Measurements from ENCODE around the gene WNT3. TPM values are rescaled to one million over a fixed set of nuclear protein-coding genes. Genes with fewer than 3 reads are reported as not detected.

Gene WNT3
- total and polyA plus RNA-seq, 11 donors, result 0.32 to 2.2 (median 1.2) TPM

DNA sequence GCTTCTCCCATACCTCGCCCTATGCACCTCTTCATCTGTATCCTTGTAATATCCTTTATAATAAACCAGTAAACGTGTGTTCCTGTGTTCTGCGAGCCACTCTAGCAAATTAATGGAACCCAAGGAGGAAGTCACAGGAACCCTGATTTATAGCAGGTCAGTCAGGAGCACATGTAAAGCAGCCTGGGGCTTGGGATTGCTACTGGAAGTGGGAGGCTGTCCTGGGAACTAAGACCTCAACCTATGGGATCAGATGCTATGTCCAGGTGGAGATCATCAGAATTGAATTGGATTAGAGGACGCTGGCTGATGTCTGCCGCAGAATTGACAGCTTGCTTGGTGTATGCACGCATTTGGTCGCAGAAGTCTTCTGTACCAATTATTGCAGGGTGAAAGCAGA is 15.7 kb downstream of the WNT3 start:
- ATAC-seq (no peak), DNase-seq (no peak)
- H3K9me3 ChIP-seq, result no peaks in the 10 kb centered on the region
- TF ChIP-seq, protein P1, sequence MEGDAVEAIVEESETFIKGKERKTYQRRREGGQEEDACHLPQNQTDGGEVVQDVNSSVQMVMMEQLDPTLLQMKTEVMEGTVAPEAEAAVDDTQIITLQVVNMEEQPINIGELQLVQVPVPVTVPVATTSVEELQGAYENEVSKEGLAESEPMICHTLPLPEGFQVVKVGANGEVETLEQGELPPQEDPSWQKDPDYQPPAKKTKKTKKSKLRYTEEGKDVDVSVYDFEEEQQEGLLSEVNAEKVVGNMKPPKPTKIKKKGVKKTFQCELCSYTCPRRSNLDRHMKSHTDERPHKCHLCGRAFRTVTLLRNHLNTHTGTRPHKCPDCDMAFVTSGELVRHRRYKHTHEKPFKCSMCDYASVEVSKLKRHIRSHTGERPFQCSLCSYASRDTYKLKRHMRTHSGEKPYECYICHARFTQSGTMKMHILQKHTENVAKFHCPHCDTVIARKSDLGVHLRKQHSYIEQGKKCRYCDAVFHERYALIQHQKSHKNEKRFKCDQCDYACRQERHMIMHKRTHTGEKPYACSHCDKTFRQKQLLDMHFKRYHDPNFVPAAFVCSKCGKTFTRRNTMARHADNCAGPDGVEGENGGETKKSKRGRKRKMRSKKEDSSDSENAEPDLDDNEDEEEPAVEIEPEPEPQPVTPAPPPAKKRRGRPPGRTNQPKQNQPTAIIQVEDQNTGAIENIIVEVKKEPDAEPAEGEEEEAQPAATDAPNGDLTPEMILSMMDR (IDR thresholded peaks at IDR 0.05), result no peak
- no peak for TF ChIP-seq POLR2A (IDR thresholded peaks at IDR 0.05)
- peaks cover 0 to 5% (median 0%) of the 10 kb centered on the region in 9 donors for H3K27me3 ChIP-seq
- no peak overlapping the region for H3K4me3 ChIP-seq
- 76 to 90% (median 81%) methylated on average over 7 of the region's 7 CpGs for WGBS, 4 donors
- intact Hi-C loops (cut with DNase I), result loop anchor here in 1 of 10 donors (10.0 kb wide), 1 partner anchor 62 kb away; no protein-coding TSS in a partner anchor
- no peaks in the 10 kb centered on the region for H3K36me3 ChIP-seq
- no peak overlapping the region for H3K27ac ChIP-seq
- no peaks in the 10 kb centered on the region for H3K4me1 ChIP-seq

DNA sequence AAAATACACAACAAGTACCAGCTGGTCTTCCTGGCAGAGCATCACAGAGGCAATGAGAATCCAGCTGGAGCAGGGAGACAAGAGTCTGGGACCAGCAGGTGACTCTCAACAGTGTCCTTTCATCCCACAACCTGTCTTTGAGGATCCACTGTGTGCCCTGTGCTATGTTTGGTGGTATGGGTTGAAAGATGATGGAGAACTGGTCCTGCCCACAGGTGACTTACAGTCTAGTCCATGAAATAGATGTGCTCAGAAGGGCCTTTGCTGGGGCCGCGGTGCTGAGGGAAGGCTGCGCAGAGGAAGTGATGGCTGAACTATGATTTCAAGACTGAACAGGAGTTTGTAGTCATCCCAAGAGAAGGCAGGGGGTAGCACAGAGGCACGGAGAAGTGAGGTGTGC is 17.9 kb downstream of the WNT3 start:
- 94 to 98% (median 96%) methylated on average over 4 of the region's 4 CpGs for WGBS, 4 donors
- Histone ChIP-seq H3K27me3 (peaks cover 0 to 19% (median 0%) of the 10 kb centered on the region in 9 donors), H3K4me3 (no peak overlapping the region), H3K4me1 (no peaks in the 10 kb centered on the region), H3K36me3 (no peaks in the 10 kb centered on the region), H3K27ac (no peak overlapping the region), H3K9me3 (no peaks in the 10 kb centered on the region)
- no peak for ATAC-seq
- no peak for TF ChIP-seq POLR2A (IDR thresholded peaks at IDR 0.05)
- TF ChIP-seq, protein P1 (IDR thresholded peaks at IDR 0.05), result no peak
- no peak for DNase-seq
- intact Hi-C loops (cut with DNase I), result loop anchor here in 1 of 10 donors (10.0 kb wide), 1 partner anchor 64 kb away; no protein-coding TSS in a partner anchor

DNA sequence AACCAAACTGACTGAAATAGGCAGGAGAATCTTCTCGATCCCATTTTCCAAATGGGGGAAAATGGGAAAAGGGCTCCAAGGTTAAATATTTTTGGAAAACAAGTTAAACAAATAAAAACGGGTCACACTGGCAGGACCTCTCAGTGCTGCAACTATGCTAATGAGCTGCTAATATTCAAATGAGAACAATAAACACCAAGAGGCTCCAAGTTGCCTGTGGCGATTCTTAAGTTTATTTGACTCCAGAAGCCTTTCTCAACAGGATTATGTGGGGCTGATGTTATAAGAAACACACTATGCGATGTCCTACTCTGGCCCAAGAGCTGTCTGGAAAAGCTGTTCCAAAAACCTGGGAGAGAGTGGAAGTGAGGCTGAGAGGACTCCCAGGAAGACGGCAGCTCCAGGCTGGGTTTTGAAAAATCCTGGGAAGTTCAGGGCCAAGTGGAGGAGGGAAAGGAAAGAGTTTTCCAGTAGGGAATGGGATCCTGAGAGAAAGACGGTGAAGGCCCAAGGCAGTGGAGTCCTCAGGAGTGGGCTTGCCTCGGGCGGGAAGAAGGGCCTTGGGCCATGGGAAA is 21.4 kb downstream of the WNT3 start:
- intact Hi-C loops (cut with DNase I), result no loop called here
- no peak overlapping the region for H3K4me3 ChIP-seq
- DNase-seq (no peak), ATAC-seq (no peak)
- no peak overlapping the region for H3K27ac ChIP-seq
- TF ChIP-seq, protein P1 (IDR thresholded peaks at IDR 0.05), result no peak
- TF ChIP-seq POLR2A (IDR thresholded peaks at IDR 0.05), result no peak
- no peaks in the 10 kb centered on the region for H3K4me1 ChIP-seq
- H3K36me3 ChIP-seq, result no peaks in the 10 kb centered on the region
- H3K9me3 ChIP-seq, result no peaks in the 10 kb centered on the region
- H3K27me3 ChIP-seq, result peaks cover 0 to 47% (median 4%) of the 10 kb centered on the region in 9 donors
- 63 to 67% (median 65%) methylated on average over 8 of the region's 8 CpGs for WGBS, 4 donors

DNA sequence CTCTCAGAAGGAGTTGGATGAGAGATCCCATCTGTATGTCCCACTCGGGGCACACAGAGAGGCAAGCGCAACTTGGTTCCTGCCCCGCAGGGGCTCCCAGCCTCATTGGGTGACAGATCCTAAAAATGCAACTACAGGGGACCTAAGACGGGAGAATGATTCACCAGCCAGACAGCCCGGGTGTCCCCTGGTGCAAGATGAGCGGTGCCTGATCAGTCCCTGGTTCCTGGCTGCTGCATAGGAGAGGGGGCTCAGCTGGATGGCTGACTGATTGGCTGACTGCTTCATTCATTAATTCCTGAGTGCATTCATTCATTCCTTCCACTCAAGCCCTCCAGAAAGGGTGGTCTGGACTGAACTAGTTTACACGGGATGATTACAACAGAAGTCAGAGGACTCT is 22.0 kb downstream of the WNT3 start:
- WGBS, 4 donors, result 72 to 78% (median 73%) methylated on average over 4 to 7 of the region's 7 CpGs
- H3K36me3 ChIP-seq, result no peaks in the 10 kb centered on the region
- ATAC-seq (no peak), DNase-seq (no peak)
- no peak overlapping the region for H3K4me3 ChIP-seq
- intact Hi-C loops (cut with DNase I), result no loop called here
- no peaks in the 10 kb centered on the region for H3K9me3 ChIP-seq
- no peaks in the 10 kb centered on the region for H3K4me1 ChIP-seq
- no peak for TF ChIP-seq POLR2A (IDR thresholded peaks at IDR 0.05)
- TF ChIP-seq, protein P1 (IDR thresholded peaks at IDR 0.05), result no peak
- peaks cover 0 to 47% (median 4%) of the 10 kb centered on the region in 9 donors for H3K27me3 ChIP-seq
- no peak overlapping the region for H3K27ac ChIP-seq

Measured in heart left ventricle (tissue), 16 donors.